ENCODE measurements around the gene BATF3.
A peak's percentile ranks its signal among the peaks of the same experiment; 100 is the strongest.
"Not testable (repeated sequence)": the region's sequence is repeated elsewhere in the genome, so short reads cannot be mapped to it uniquely, and the experiment has no call there.

Gene BATF3

DNA sequence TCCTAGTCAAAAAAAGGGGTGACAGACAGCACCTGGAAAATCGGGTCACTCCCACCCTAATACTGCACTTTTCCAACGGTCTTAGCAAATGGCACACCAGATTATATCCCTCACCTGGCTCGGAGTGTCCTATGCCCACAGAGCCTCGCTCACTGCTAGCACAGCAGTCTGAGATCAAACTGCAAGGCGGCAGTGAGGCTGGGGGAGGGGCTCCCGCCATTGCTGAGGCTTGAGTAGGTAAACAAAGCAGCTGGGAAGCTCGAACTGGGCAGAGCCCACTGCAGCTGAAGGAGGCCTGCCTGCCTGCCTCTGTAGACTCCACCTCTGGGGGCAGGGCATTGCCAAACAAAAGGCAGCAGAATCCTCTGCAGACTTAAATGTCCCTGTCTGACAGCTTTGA is 41.4 kb downstream of the BATF3 start:
- not testable (repeated sequence) for DNase-seq (ENCODE audit: low read depth)

DNA sequence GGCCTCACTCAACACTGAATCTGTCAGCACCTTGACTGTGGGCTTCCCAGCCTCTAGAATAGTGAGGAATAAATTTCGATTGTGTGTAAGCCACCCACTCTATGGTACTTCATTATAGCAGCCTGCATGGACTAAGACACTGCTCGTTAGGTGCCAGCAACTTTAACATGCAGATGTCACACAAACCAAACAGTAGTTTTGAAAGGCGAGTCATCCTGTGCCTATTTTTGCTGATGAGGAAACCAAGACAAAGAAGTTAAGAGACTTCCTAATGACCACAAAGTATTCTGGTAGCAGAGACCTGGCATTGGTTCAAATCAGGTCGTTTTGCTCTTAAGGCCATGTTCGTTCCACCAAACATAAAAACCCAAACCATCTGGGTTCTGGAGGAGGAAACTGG is 42.9 kb downstream of the BATF3 start:
- no peak for DNase-seq (ENCODE audit: low read depth)

DNA sequence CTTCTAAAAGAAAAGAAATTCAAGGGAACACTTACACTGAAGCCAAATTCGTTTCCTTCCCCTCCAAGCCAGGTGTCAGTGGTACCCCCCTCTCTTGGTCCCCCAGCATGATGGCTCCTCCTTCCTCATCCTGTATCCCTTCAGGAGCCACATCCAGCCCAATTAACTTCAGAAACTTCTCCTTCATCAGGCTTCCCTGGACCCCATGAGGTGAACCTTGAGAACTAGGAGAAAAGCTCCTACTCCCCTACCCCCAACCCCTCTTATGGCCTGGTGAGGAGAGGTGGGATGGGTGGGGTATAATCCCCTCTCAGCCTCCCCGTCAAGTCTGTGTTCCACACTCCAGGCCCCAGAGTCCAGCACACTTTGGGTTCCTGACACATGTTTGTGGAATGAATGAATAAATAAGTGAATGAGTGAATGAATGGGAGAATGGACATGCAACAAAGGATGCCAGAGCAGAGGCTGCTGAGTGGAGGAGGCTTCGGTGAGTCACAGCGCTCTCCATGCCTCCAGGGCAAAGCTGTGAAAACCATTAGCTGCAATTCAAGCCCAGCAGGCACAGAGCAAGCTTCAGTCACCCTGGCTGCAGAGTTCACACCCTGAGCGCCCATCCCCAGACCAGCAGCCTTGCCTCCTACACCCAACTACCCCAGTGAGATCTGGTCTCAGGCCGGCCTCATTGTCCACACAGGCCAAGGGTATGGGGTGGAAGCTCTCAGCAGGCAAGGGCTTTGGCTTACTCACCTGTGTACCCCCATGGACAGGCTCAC is 43.8 kb downstream of the BATF3 start:
- peak; percentile 49 for DNase-seq (ENCODE audit: low read depth)

GRCh38 chr1:212652609-212653008 is 47.0 kb downstream of the BATF3 start:
- DNase-seq (ENCODE audit: low read depth) = no peak

GRCh38 chr1:212651977-212652376 is 47.7 kb downstream of the BATF3 start:
- DNase-seq (ENCODE audit: low read depth) = no peak

- DNase-seq (ENCODE audit: low read depth) = peak; percentile 62
Measured at GRCh38 chr1:212651521-212651920, 48.1 kb downstream of the BATF3 start.

GRCh38 chr1:212650228-212650627 is 49.4 kb downstream of the BATF3 start:
- DNase-seq (ENCODE audit: low read depth) = no peak

DNA sequence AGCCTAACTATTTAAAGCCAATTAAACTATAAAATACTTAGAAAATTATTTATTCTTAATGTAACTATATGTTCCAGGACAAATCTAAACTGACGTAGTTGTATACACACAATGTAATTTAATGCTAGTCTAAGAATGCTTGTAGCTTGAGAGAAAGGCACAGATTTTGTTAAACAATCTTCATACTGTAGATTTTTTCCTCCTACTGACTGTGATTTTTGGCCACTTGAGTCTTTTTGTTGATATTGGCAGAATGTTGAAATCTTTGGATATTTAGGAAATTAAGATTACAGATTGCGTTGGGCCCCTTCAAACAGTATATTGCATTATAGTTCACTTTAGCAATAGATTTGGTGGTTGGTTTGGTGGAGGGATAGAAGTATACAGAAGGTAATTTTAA is 50.6 kb downstream of the BATF3 start:
- peak; percentile 88 for DNase-seq (ENCODE audit: low read depth)

- no peak for DNase-seq (ENCODE audit: low read depth)
Measured at GRCh38 chr1:212648431-212648830, 51.2 kb downstream of the BATF3 start.

DNA sequence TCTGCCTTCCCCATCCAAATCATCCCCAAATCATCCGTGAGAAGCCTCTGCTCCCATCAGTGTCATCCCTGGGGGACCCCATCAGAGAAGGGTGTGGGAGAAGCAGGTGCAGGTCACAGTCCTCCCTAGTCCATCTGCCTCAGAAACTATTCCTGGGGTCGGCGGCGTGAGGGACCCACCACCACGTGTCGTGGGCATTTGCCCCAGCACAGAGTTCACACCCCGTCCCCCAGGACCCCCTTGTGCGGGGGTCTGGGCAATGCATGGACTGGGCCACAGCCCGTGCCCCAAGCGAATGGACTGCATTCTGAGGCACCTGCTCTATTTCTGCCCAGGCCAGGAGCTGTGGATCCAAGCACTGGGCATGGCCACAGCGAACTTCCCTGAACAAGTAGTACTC is 52.6 kb downstream of the BATF3 start:
- DNase-seq (ENCODE audit: low read depth) = no peak

DNA sequence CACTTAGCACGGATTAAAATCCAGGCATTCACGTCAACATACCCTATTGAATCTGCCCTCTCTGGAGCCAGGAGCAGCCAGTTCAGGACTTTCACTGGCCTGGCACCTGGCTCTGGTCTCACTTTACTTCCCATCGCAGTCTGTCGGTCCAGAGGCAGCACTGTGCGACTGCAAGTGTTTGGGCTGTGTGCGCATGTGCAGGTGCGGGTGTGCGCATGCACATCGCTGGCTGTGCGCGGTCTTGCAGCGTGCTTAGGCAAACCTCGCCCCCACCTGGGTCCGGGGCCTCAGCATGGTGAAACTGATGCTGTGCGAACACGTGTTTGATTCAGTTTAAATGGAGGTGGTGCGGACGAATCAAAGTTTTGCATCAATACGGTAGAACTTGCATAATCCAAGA is 53.1 kb downstream of the BATF3 start:
- no peak for DNase-seq (ENCODE audit: low read depth)

GRCh38 chr1:212645546-212646543 is 53.8 kb downstream of the BATF3 start:
- DNase-seq (ENCODE audit: low read depth) = peak; percentile 52

DNA sequence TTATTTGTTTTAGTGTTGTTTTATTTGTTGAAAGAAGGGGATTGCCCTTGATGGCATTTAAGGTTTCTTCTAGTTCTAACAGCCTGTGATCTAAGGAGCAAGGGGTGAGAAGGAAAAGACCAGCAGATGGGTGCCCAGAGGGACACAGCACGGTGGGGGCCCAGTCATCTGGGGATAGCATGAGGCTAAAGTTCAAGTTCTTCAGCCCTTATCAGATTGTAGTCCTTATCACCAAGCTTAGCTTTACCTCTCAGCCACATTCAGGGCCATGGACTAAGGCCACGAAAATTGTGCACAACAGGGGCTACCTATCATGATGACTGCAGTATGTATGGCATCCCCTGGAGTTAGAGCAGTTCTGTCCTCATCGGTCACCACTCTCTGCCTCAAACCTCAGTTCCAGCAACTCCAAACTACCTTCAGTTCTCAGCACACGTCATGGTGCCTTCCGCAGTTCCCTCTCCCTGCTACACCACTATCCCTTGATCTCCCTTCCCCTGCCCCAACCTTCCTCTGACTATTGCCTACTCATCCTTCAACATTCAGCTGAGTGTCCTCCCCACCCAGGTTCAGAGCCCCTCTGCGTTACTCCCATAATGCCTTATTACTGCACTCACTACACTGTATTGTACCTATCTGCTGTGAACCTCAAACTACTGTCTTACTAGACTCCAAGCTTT is 54.6 kb downstream of the BATF3 start:
- no peak for DNase-seq (ENCODE audit: low read depth)

- no peak for DNase-seq (ENCODE audit: low read depth)
Measured at GRCh38 chr1:212643877-212644276, 55.8 kb downstream of the BATF3 start.

DNA sequence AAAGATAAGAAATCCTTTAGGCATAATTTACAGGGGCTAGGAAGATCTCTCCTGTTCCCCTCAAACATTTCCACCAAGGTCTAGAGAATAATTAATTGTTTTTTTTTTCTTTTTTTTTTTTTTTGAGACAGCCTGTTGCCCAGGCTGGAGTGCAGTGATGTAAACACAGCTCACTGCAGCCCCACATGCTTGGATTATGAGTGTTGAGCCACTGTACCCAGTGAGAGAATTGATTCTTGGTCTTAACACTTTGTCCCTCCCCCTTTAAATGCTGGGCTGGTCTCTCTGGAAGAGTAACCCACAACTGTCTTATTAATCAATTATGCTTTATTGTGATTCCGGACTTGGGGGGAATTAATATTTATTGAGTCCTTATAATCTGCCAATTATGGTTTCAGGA is 57.7 kb downstream of the BATF3 start:
- peak; percentile 25 for DNase-seq (ENCODE audit: low read depth)

DNA sequence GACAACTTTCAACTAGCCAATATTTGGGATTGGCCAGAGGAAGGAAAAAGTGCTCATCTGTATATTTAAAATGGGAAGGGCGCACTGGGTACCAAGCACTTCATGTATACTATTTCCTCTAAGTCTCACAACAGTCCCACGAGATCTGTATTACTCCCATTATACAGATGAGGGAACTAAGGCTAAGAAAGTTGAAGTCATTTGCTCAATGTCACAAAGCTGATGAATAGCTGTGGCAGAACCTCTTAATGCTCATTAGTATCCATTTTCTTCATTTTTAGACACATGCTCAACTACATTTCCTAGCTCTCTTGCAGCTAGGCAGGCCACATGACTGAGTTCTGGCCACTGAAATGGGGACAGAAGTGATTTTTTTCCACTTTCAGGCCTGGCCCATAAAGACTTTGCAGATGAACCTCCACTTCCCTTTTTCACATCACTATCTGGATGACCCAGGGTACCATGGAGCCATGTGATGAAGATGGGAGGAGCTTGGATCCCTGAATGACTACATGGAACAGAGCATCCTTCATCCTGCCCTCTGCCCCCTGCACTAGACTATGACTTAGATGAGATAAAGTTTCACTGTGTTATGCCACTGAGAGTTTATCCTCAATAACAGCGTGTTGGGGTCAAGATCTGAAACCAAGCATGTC is 59.3 kb downstream of the BATF3 start:
- DNase-seq (ENCODE audit: low read depth) = no peak

GRCh38 chr1:212639524-212639923 is 60.1 kb downstream of the BATF3 start:
- DNase-seq (ENCODE audit: low read depth) = not testable (repeated sequence)

- DNase-seq (ENCODE audit: low read depth) = peak; percentile 91
Measured at GRCh38 chr1:212638492-212639151, 61.0 kb downstream of the BATF3 start.

- peak; percentile 43 for DNase-seq (ENCODE audit: low read depth)
Measured at GRCh38 chr1:212637902-212638301, 61.7 kb downstream of the BATF3 start.
